ENCODE results near the gene PROK1. TPM values are rescaled to one million over a fixed set of nuclear protein-coding genes. Genes with fewer than 3 reads are reported as not detected.

Gene PROK1
- total RNA-seq, 1 experiment from 2014 or later: 0.24 TPM

DNA sequence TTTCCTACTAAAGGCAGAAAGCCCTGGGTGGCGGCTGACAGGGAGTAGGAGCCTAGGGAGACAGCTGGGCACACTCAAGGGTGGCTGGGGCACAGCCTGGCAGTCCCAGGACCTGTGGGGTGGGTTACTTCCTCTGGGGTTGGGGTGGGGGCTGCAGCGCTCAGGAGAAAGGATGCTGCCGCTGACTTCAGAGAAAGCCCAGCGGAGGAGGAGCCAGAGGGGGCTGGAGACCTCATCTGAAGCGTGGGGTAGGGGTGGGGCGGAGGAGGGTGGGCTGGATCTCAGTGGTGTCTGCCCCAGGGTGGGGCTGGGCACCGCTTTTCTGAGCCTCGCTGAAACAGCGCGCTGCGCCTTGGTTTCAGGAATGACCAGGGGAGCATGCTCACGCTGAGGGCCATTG, 37.2 kb downstream of the PROK1 start:
- no peak for DNase-seq (ENCODE audit: low read depth)

DNA sequence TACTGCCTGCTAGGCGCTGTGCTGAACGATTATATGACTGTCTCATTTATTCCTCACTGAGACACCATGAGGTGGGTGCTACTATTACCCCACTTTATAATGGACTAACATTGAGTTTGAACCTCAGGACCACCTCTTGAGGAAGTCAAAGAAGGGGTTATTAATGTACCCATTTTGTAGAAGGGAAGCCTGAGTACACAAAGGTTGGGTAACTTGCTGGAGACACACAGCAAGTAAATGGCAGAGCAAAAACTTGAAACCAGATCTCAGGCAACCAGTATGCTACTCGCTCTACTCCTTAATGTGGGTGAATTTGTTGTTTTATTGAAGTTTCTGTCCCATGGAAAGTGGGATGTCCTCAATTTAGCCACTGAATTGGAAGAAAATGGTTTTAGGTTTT, 37.9 kb downstream of the PROK1 start:
- DNase-seq (ENCODE audit: low read depth): no peak

DNA sequence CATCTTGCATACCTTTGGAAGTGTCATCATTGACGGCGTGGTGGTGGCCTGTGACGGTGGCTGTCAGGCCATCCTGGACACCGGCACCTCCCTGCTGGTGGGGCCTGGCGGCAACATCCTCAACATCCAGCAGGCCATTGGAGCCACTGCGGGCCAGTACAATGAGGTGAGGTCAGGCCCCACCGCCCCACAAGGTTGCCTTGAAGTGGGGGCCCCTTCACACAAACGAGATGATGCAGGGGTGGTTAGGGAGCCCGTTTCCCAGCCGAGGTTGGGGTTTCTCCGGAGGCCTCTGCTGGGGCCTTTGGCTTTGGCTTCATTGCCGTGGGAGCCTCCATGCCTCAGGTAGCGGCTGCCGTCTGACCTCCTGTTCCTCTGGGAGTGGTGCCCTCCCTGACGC, 38.5 kb downstream of the PROK1 start:
- DNase-seq (ENCODE audit: low read depth): no peak

- DNase-seq (ENCODE audit: low read depth): no peak
Measured at GRCh38 chr1:110489973-110490542, 39.1 kb downstream of the PROK1 start.

DNA sequence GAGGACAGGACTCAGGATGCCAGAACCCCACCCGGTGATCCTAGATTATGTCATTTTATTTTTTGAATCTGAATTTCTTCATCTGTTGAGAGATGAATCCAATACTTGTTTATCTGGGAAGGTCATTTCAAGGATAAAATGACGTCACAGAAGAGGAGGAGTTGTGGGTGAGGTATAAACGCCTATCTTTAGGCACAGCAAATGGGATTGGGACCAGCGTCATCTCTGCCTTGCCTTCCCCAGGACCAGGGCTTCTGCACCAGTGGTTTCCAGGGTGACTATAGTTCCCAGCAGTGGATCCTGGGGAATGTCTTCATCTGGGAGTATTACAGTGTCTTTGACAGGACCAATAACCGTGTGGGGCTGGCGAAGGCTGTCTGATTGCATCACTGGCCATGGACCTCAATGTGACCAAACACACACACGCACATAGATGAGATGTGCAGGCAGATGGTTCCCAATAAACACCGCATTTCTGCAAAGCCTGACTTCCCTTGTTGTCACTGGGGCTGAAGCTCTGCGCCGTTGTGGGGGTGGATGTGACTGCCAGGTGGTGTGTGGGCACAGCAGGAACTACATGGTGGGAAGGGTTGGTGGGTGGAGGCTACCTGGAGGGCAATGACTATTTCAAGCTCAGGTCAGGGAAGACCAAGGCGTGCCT, 40.0 kb downstream of the PROK1 start:
- no peak for DNase-seq (ENCODE audit: low read depth)

DNA sequence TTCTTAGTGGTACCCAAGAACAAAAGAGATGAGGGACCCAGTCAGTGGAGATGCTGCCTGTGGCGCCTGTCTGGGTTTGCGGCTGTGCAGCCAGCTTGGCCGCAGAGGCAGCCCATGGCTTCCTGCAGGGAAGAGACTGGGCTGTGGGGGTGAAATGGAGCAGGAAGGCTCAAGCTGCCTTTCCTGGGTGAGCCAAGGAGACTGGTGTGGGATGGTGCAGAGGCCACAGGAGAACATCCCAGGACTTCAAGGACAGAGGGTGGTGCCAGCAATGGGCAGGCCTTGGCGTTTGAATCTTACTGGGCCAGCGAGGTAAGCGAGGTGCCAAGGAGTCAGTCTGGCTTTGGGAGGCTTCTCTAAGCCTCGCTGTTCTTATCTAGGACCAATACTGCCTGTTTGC, 41.6 kb downstream of the PROK1 start:
- DNase-seq (ENCODE audit: low read depth): no peak

DNA sequence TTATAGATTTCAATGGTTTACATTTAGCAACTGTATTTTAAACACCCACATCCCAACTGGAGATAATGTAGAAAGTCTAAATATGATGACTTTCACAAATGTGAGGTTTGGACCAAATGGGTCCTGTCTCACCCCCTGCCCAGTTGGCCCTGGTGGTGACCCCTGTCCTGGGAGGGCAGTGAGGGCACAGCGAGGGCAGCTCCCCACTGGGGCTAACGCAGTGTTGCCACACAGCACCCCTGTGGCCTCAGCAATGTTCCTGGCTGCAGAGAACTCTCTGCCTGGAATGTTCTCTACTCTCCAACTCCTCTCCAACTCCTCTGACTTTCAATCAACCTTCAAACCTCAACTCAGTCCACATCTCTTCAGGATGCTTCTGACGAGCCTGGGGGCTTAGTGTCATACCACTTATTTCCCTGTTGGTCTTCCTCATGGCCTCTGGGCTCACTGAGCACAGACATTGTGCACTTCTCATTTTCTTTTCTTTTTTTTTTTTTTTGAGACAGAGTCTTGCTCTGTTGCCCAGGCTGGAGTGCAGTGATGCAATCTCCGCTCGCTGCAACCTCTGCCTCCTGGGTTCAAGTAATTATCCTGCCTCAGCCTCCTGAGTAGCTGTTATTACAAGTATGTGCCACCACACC, 42.2 kb downstream of the PROK1 start:
- DNase-seq (ENCODE audit: low read depth): no peak

- no peak for DNase-seq (ENCODE audit: low read depth)
Measured at GRCh38 chr1:110494036-110494435, 43.1 kb downstream of the PROK1 start.

GRCh38 chr1:110494522-110495406, 43.8 kb downstream of the PROK1 start:
- DNase-seq (ENCODE audit: low read depth): no peak

DNA sequence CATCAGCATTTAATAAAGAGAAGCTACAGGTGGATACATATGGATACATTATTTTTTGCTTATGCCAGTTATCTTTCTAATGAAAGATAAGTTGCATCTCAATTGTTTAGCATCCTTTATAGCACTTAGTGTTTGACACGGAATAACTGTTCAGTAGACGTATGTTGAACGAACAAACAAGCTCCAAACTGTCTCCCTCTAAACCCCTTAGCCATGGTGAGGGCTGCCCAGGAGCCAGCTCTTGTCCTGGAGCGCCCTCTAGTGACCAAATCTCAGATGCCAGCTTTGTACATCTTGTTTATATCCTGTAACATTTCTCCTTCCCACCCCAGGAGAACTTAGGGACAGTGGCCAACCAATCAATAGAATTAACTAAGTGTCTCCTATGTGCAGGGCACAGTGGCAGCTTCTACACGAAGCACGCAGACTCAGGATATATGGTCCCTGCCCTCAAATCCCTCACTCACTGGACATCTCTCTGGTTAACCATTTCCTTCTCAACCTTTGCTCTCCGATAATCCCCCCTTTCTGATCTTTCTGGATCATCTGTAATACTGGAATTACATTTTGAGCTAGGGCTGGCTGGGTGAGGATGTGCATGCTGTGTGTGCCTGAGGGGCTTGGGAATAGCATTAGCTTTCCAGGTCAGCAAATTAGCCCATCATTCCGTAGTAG, 45.1 kb downstream of the PROK1 start:
- peak; percentile 63 for DNase-seq (ENCODE audit: low read depth)

- no peak for DNase-seq (ENCODE audit: low read depth)
Measured at GRCh38 chr1:110498270-110498669, 47.3 kb downstream of the PROK1 start.

DNA sequence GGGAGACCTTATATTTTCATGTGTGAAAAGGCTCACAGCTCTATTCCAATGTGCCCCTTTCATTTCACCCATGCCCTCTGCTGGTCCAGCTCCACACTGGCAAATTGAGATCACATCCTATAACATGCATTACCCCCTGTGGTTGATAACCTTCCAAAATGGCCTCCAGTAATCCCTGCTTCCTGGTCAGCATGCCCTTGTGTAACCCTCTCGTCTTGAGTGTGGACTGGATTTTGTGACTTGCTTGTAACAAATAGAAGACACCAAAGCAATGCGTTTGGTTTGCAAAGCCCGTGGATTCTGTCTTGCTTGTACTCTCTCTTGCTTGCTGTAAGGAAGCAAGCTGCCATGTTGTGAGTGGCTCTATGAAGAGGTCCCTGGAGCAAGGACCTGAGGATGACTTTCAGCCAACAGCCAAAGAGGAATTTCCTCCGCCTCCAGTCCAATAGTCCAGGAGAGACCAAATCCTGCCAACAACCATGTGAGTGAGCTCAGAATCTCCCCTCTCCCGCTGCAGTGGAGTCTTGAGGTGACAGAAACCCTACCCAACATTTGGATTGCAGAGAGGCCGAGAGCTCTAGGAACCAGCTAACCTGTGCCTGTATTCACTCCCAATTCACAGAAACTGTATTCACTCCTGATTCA, 50.7 kb downstream of the PROK1 start:
- no peak for DNase-seq (ENCODE audit: low read depth)

GRCh38 chr1:110502402-110503151, 51.6 kb downstream of the PROK1 start:
- DNase-seq (ENCODE audit: low read depth): no peak

DNA sequence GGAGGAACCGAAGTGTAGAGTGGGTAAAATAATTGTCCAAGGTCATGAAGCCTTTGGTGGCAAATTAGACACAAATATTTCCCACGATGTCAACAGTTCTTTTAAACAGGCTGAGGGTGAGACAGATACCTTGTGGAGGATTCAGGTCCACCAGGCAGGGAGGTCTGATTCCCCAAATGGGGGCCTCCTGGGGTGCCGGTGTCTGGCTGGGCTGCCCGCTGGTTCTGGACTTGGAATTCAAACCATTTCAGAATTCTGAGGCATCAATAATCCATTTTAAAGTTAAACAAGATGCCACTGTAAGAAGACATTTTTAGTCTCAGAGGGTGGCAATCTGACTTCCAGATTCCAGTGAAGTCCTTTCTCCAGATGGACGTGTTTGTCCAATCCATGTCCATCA, 52.5 kb downstream of the PROK1 start:
- DNase-seq (ENCODE audit: low read depth): no peak

DNA sequence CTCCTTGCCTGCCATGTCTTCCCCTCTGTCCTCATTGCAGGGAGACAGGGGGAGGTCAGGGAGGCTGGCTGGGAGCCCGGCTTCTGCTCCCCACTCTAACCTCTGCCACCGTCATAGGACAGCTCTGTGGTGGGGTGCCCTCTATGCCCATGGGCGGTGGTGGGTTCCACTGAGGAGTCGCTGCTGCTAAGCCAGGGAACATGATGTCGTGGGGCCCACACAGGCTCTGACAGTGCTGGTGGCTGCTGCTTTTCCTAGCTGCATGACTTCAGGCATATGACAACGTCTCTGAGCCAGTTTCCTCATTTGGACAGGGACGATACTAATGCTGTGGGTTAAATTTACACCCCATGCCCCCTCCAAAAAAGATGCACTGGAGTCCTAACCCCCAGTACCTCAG, 53.3 kb downstream of the PROK1 start:
- DNase-seq (ENCODE audit: low read depth): no peak

- DNase-seq (ENCODE audit: low read depth): no peak
Measured at GRCh38 chr1:110505596-110505995, 54.6 kb downstream of the PROK1 start.

GRCh38 chr1:110506541-110506940, 55.6 kb downstream of the PROK1 start:
- no peak for DNase-seq (ENCODE audit: low read depth)
